ENCODE measurements around the gene THAP6.

DNA sequence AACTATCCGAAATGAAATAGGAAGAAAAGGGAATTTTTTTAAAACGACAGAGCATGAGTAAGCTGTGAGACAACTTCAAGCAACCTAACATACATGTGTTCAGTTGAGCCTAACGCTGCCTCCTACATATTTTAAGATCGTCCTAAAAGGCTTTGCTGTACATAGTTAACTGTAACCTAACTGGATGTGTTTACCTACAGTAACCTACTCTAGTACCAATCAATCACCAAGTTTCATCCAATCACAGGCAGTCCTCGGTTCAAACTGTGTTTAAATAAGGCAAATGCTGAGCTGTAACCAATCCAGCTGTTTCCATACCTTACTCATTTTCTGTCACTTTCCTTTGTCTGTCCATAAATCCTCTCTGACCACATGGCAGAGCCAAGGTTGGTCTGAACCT, 17.1 kb upstream of the THAP6 start:
- TF ChIP-seq, protein P1, sequence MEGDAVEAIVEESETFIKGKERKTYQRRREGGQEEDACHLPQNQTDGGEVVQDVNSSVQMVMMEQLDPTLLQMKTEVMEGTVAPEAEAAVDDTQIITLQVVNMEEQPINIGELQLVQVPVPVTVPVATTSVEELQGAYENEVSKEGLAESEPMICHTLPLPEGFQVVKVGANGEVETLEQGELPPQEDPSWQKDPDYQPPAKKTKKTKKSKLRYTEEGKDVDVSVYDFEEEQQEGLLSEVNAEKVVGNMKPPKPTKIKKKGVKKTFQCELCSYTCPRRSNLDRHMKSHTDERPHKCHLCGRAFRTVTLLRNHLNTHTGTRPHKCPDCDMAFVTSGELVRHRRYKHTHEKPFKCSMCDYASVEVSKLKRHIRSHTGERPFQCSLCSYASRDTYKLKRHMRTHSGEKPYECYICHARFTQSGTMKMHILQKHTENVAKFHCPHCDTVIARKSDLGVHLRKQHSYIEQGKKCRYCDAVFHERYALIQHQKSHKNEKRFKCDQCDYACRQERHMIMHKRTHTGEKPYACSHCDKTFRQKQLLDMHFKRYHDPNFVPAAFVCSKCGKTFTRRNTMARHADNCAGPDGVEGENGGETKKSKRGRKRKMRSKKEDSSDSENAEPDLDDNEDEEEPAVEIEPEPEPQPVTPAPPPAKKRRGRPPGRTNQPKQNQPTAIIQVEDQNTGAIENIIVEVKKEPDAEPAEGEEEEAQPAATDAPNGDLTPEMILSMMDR (conservative IDR thresholded peaks at IDR 0.05; ENCODE audit: low read length), result no peak
- TF ChIP-seq EZH2phosphoT487 (IDR thresholded peaks at IDR 0.05; ENCODE audit: borderline replicate concordance), result no peak
